GF-D8 (cell line): Measurements from ENCODE around the gene LINC00305.

Experiments
- DNase-seq: peaks from one replicate; lab custom pipeline; 2025; lab: John Stamatoyannopoulos, UW

LINC00305 gene

DNA sequence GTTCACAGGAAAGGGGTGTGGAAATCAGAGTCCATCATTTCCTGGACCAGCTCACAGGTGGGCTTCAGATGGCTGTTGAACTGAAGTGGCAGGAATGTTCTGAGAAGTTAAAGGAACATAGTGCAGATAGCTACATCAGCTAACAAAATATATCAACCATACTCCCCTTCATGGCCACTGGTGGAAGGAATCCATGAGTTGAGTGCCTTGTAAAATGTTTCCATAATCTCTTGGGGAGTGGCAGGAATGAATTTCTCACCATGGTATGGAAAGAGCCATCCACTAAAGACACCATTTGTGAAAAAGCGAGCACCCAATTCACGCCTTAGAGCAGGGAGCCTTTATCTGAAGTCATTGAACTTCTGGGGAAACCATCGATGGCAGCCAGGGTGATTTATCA, at the start of gene LINC00305:
Gene LINC00305 (minus strand): TSS at position 101 of the 400 bp plus-strand sequence.
- DNase-seq, result no peak

DNA sequence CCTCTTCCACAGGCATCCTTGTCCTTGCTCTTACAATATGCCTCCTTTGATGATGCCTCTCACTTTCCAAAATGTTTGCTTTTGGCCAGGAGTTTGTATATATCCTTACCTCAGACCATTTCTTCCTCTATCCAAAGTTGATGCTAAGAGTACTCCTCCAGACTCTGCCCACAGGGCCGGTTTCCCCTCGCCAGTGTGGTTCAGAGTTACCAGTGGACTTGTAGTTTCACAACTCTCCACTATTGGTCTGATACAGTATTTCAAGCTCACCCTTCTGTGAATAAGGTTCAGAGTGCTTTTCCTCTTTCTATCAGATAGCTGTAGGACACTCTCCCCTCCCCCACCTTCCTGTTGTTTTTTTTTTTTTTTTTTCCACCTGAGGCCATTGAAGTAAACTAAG, 42.2 kb upstream of the LINC00305 start:
- DNase-seq, result no peak

DNA sequence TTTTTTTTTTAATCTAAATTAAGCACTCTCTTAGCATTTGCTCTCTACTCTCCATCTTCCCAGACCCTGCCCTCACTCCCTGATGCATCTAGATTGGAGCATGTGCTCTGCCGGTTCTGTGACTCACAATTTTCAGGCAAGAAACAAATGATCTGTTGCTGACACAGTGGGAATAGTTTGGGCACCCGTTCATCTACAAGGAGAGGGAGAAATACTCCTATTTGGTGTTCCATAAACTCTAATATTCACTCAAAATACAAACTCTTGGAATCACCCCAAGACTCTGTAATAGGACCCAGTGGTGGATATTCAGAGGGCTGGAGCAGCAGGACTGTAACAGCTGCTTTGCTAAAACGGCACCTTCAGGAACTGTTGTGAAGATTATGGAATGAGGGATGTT, 37.1 kb upstream of the LINC00305 start:
- DNase-seq, result no peak

DNA sequence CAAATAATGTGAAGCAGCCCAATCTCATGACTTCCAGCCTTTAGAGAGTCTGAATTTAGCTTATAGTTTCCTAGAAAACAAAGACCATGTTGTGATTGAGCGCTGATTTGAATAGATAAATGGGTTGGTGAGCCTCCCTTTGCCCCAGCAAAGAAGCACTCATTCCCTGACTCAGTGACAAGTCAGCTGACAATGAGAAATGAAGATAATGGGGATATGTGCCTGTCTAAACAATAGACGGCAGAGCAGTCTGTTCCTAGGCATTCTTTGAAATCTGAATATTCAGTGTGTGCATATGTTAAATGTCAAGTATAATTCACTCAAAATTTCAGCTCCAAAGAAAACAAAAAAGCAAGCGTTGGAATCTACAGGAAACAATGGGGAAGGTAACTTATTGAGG, 34.8 kb upstream of the LINC00305 start:
- no peak for DNase-seq

GRCh38 chr18:64180617-64181016, 31.7 kb upstream of the LINC00305 start:
- no peak for DNase-seq

GRCh38 chr18:64180171-64180570, 31.3 kb upstream of the LINC00305 start:
- DNase-seq, result no peak

DNA sequence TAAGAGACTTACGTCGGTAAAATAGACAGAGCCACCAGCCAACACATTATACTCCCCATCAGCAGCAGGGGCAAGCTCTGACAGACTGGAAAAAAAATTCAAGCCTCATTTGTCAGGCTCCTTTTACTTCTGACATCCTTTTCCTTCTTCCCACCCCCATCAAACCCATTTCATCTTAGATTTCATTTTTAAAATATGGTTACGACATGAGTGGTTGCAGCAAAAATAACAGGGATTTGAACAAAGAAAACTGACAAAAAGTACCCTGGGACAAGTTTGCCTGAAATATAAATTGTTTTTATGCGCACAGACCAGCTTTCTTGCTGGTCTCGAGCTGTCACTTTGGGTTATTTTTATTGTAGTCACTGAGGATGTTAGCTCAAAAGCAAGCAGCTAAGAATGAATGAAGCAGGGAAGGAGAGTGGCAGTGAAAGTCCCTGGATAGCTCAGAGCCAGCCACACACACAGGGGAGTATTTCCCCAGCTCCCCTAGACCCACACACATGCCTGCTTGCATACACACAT, 30.7 kb upstream of the LINC00305 start:
- DNase-seq, result no peak

- no peak for DNase-seq
These were observed 30.0 kb upstream of the LINC00305 start for GRCh38 chr18:64178860-64179259.

DNA sequence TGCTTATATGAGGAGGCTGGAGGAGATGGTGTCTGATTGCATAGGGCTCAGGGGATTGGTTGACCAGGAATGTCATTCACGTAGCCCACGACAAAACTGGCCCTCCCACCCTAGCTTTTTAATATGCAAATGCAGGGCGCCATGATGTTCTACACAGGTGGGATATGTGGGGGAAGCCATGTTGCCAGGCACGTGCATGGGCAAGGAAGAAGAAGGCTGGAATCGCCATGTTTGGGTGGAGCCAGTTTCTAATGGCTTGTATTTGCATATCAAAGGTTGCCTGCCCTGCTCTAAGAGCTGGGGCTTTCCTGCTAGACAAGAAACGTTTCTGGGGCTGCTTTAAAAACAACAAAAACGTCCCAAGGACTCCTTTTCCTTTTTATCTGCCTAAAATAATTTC, 26.5 kb upstream of the LINC00305 start:
- DNase-seq, result no peak

GRCh38 chr18:64171576-64171975, 22.7 kb upstream of the LINC00305 start:
- DNase-seq, result no peak

GRCh38 chr18:64167408-64167925, 18.6 kb upstream of the LINC00305 start:
- no peak for DNase-seq

DNA sequence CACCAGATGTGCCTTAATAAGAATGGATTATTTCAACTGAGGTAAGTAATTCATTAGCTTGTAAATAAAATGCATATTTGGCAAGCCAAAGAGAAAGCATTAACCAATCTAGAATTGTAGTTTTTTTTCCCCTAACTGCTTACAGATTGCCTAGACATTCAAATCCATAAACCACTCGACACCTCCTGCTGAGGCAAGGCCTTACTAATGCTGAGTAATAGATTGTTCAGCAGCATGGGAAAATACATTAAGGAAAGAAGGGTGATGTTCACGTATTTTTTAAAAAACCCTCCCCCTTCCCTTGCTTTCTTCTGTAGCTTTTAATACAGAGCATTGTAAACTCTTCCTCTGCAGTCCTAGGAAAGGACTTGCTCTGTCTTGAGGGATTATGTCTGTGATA, 17.0 kb upstream of the LINC00305 start:
- no peak for DNase-seq

GRCh38 chr18:64164883-64165282, 16.0 kb upstream of the LINC00305 start:
- no peak for DNase-seq

DNA sequence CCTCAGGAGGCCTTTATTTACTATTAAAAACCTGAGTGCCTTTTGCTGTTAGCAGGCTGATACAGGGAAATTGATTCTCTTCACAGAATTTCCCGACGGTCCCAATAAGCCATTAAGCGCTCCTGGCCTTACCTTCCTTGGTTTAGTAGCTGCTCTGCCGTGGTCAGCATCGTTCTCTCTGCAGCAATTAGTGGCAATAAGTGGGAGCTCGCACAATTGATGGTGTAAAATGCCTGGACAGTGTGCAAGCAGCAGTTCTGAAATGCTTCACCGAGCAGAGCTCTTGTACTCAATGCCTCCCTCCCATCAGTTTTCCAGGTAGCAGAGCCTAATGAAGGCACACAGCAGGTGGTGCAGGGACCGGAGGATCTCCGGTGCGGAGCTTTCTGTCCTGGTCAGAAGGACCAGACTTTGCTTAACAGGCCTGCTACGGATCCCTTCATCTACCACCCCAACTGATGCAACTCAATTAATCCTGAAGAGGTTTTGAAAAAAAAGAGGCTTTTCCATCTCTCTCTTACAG, 1.1 kb upstream of the LINC00305 start:
- DNase-seq, result no peak

GRCh38 chr18:64142904-64143303, 6.0 kb downstream of the LINC00305 start:
- DNase-seq, result no peak

DNA sequence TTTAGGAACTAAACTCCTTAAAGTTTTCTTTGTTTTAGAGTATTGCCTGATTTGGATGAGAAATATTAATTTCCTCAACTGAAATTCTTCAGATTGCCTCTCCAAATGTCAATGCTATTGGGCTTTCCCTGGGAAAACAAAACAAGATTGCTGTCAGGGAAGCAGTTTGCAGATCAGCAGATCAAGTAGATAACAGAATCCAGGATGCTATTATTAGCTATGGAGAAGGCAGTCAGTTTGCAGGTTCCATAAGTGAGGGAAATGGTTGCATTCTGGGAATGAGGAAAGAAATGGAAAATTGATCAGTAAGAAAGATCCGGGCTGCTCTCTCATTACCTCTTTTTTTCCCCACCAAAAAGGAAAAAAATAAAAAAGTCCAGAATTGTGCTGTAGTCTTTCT, 11.0 kb downstream of the LINC00305 start:
- DNase-seq, result no peak

DNA sequence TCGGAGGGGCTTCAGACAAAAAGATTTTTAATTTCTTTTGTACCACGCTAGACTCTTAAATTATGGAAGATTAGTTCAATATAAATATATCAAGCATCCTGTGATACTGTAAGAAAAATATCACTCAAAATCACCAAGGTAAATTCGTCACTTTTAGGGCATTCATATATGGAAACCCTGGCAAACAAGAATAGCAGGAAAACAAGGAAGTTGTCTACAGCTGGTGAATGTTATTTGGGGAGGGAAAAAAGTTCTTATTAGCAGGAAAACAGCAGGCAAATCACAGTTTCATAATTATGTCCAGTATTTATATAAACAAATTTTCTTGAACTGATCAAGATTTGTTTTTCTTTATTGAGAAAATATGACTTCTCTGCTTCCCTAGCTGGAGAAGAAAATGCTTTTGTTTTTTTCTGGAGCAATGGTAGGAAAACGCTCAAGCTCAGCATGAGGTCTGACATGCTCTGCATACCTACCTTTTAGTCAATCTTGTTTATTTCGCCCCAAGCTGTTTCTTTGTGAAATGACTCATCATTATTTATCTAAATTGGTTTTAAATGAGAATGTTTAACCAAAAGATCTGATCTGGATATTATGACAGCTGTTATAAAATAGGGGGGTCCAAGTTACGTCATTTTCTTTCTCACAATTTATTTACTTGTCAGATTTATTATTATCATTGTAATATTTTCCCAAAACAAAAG, 14.7 kb downstream of the LINC00305 start:
- no peak for DNase-seq

GRCh38 chr18:64132871-64133270, 16.0 kb downstream of the LINC00305 start:
- DNase-seq, result no peak

GRCh38 chr18:64131314-64131713, 17.6 kb downstream of the LINC00305 start:
- DNase-seq, result no peak

GRCh38 chr18:64127172-64127571, 21.7 kb downstream of the LINC00305 start:
- no peak for DNase-seq

GRCh38 chr18:64119916-64120315, 29.0 kb downstream of the LINC00305 start:
- no peak for DNase-seq

DNA sequence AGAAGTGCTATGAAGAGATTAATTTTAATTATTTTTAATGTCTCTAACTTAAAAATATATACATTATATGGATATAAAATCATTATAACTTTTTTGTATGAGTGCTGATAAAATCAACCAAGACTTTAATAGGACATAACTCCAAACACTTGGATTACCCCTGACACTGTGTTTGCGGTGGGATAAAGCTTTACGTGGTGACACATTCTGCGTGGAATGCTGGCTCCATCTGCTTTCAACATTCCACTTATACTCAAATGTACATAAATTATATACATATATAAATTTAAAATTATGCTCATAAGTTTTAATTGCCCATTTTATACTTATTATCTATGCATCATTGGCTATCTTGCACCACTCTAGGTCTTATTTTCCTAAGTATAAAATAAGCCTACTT, 30.5 kb downstream of the LINC00305 start:
- no peak for DNase-seq

GRCh38 chr18:64116571-64117175, 32.2 kb downstream of the LINC00305 start:
- DNase-seq, result no peak
